IMR-90 (cell line): ENCODE data around the gene ABCB4. TPM values are rescaled to one million over a fixed set of nuclear protein-coding genes. Genes with fewer than 3 reads are reported as not detected.

Experiments used
- ATAC-seq: fragments of 200-7000 bp; cut with Tn5 transposase; 2 replicates; pipeline ENCODE4 v1.9.1; 2020; ENCODE audit warnings: low read depth, mild to moderate bottlenecking, moderate library complexity
- BruUV-seq: library from RNA; stranded (reverse); fragments of 400-500 nt; replicated peaks from 2 replicates; lab custom pipeline; 2021; lab: Mats Ljungman, UMichigan
- CTCF ChIA-PET: fragments of 300-600 bp; formaldehyde crosslinking; extraction: SDS; loops from one replicate; lab custom pipeline; 2021; ENCODE audit warnings: antibody characterized with exemption; lab: Yijun Ruan, JAX
- POLR2A ChIA-PET: fragments of 300-600 bp; sonication (Branson Sonifier 250); formaldehyde crosslinking; loops from one replicate; lab custom pipeline; 2022; ENCODE audit warnings: antibody characterized with exemption; ENCODE audit not compliant: unreplicated experiment; lab: Charles Lee
- DNase-seq: peaks from one replicate; pipeline ENCODE4 v3.0.0; 2013
- H2AFZ ChIP-seq: replicated peaks from 2 replicates; pipeline ENCODE3; 2013; ENCODE audit warnings: low read length, mild to moderate bottlenecking; ENCODE audit not compliant: poor library complexity
- H2AK5ac ChIP-seq: 2 replicates; pipeline ENCODE4 v1.6.1; 2013; ENCODE audit warnings: low read depth, low read length, inconsistent platforms
- H2AK9ac ChIP-seq: replicated peaks from 2 replicates; pipeline ENCODE3; 2013; ENCODE audit warnings: mild to moderate bottlenecking, low read depth, low read length, moderate library complexity; ENCODE audit not compliant: poor library complexity
- H2BK120ac ChIP-seq: 2 replicates; pipeline ENCODE4 v1.6.1; 2013; ENCODE audit warnings: low read depth, low read length, inconsistent platforms
- H2BK15ac ChIP-seq: 3 replicates; pipeline ENCODE4 v1.6.1; 2013; ENCODE audit warnings: low read depth, low read length, inconsistent platforms
- H2BK20ac ChIP-seq: 2 replicates; pipeline ENCODE4 v1.6.1; 2013; ENCODE audit warnings: low read depth, mild to moderate bottlenecking, inconsistent platforms, low read length, moderate library complexity
- H2BK5ac ChIP-seq: 2 replicates; pipeline ENCODE4 v1.6.1; 2013; ENCODE audit warnings: mild to moderate bottlenecking, low read depth, low read length, inconsistent platforms; ENCODE audit not compliant: poor library complexity, severe bottlenecking
- H3K14ac ChIP-seq: replicated peaks from 2 replicates; pipeline ENCODE4 v1.6.1; 2013; ENCODE audit warnings: low read depth, low read length, inconsistent platforms
- H3K18ac ChIP-seq: 2 replicates; pipeline ENCODE4 v1.6.1; 2013; ENCODE audit warnings: low read depth, low read length, control low read depth
- H3K23ac ChIP-seq: 2 replicates; pipeline ENCODE4 v1.6.1; 2013; ENCODE audit warnings: low read depth, low read length, inconsistent platforms
- H3K27ac ChIP-seq: 2 replicates; pipeline ENCODE4 v1.5.1; 2013; ENCODE audit warnings: mild to moderate bottlenecking, control low read depth, low read length; ENCODE audit not compliant: insufficient read depth
- H3K27me3 ChIP-seq: 2 replicates; pipeline ENCODE4 v1.6.1; 2013; ENCODE audit warnings: low read length; ENCODE audit not compliant: control insufficient read depth, insufficient read depth
- H3K36me3 ChIP-seq: 2 replicates; pipeline ENCODE4 v1.6.1; 2013; ENCODE audit warnings: low read length, mixed read lengths; ENCODE audit not compliant: control insufficient read depth, insufficient read depth
- H3K4ac ChIP-seq: 2 replicates; pipeline ENCODE4 v1.6.1; 2013; ENCODE audit warnings: low read depth, low read length, inconsistent platforms
- H3K4me1 ChIP-seq: 2 replicates; pipeline ENCODE4 v1.6.1; 2013; ENCODE audit warnings: low read length, mixed read lengths; ENCODE audit not compliant: control insufficient read depth, insufficient read depth
- H3K4me2 ChIP-seq: 2 replicates; pipeline ENCODE4 v1.6.1; 2013; ENCODE audit warnings: low read depth, mild to moderate bottlenecking, control low read depth, low read length, moderate library complexity
- H3K4me3 ChIP-seq: 2 replicates; pipeline ENCODE4 v1.5.1; 2013; ENCODE audit warnings: low read depth, mild to moderate bottlenecking, control low read depth, low read length, moderate library complexity; ENCODE audit not compliant: insufficient read depth
- H3K56ac ChIP-seq: 2 replicates; pipeline ENCODE4 v1.6.1; 2013; ENCODE audit warnings: low read length, inconsistent platforms; ENCODE audit not compliant: insufficient read depth; ENCODE audit errors: extremely low read depth
- H3K79me1 ChIP-seq, 2 experiments: 2 replicates each; pipeline ENCODE4 v1.6.1; 2013; ENCODE audit warnings: low read length in 2 of 2, inconsistent platforms in 1 of 2, low read depth in 1 of 2
- H3K9ac ChIP-seq: 2 replicates; pipeline ENCODE4 v1.6.1; 2013; ENCODE audit warnings: low read depth, low read length, control low read depth
- H3K9me1 ChIP-seq: 2 replicates; pipeline ENCODE4 v1.6.1; 2013; ENCODE audit warnings: low read length, inconsistent platforms; ENCODE audit not compliant: insufficient read depth
- H3K9me3 ChIP-seq: 2 replicates; pipeline ENCODE4 v1.6.1; 2013; ENCODE audit warnings: low read length; ENCODE audit not compliant: control insufficient read depth, insufficient read depth
- H4K20me1 ChIP-seq: 2 replicates; pipeline ENCODE4 v1.6.1; 2013; ENCODE audit warnings: low read length, inconsistent platforms; ENCODE audit not compliant: insufficient read depth
- H4K5ac ChIP-seq: 2 replicates; pipeline ENCODE4 v1.6.1; 2013; ENCODE audit warnings: mild to moderate bottlenecking, low read depth, low read length, control low read depth
- H4K8ac ChIP-seq, 2 experiments: 2 replicates each; pipeline ENCODE4 v1.6.1; 2013; ENCODE audit warnings: low read depth in 2 of 2, low read length in 2 of 2, control low read depth in 1 of 2, inconsistent platforms in 1 of 2
- H4K91ac ChIP-seq: 2 replicates; pipeline ENCODE4 v1.6.1; 2013; ENCODE audit warnings: low read depth, low read length, inconsistent platforms; ENCODE audit not compliant: insufficient read depth
- BHLHE40 ChIP-seq: fragments of 150-350 bp; IDR thresholded peaks from 2 replicates; pipeline ENCODE4 v1.6.1; 2016; ENCODE audit warnings: mild to moderate bottlenecking, low read depth, low read length
- CEBPB ChIP-seq: IDR thresholded peaks from 2 replicates; pipeline ENCODE4 v1.6.1; 2012; ENCODE audit warnings: low read depth, low read length, improper control_type of control experiment
- CHD1 ChIP-seq: IDR thresholded peaks from 2 replicates; pipeline ENCODE4 v1.6.1; 2012; ENCODE audit warnings: low read depth, low read length, improper control_type of control experiment
- FOS ChIP-seq: fragments of 150-350 bp; IDR thresholded peaks from 2 replicates; pipeline ENCODE4 v1.6.1; 2016; ENCODE audit warnings: low read depth, low read length
- MAFK ChIP-seq: IDR thresholded peaks from 2 replicates; pipeline ENCODE4 v1.6.1; 2012; ENCODE audit warnings: low read depth, low read length, improper control_type of control experiment
- MXI1 ChIP-seq: IDR thresholded peaks from 2 replicates; pipeline ENCODE4 v1.6.1; 2012; ENCODE audit warnings: low read depth, mild to moderate bottlenecking, low read length, moderate library complexity, borderline replicate concordance
- NFE2L2 ChIP-seq: fragments of 150-350 bp; IDR thresholded peaks from 2 replicates; pipeline ENCODE4 v1.6.1; 2016; ENCODE audit warnings: low read depth, mild to moderate bottlenecking, low read length
- POLR2A ChIP-seq: IDR thresholded peaks from 2 replicates; pipeline ENCODE4 v1.6.1; 2012; ENCODE audit warnings: mild to moderate bottlenecking, low read depth, low read length
- RAD21 ChIP-seq: IDR thresholded peaks from 2 replicates; pipeline ENCODE4 v1.6.1; 2012; ENCODE audit warnings: low read length, improper control_type of control experiment
- RFX5 ChIP-seq: IDR thresholded peaks from 2 replicates; pipeline ENCODE4 v1.8.0; 2012; ENCODE audit warnings: low read depth, mild to moderate bottlenecking, low read length, moderate library complexity
- SMC3 ChIP-seq: fragments of 150-350 bp; IDR thresholded peaks from 2 replicates; pipeline ENCODE4 v1.6.1; 2016; ENCODE audit warnings: low read depth, mild to moderate bottlenecking, antibody characterized with exemption, low read length, moderate library complexity
- WGBS, 2 experiments: methylation state at CpG; one replicate each; pipeline versions ENCODE4 v1.1.5 to v1.1.7; 2013; ENCODE audit warnings: missing lambda C conversion rate in 2 of 2; ENCODE audit not compliant: insufficient read length in 1 of 2; ENCODE audit errors: extremely low coverage in 2 of 2; 5-methylcytosine and 5-hydroxymethylcytosine counted together
- dilution Hi-C: fragments of 300-500 bp; cut with HindIII; formaldehyde crosslinking; loops from one replicate; pipeline ENCODE4 v1.14.3; 2018; ENCODE audit warnings: low sequenced_read_pairs; ENCODE audit not compliant: unreplicated experiment
- in situ Hi-C: fragments of 300-500 bp; cut with MboI; formaldehyde crosslinking; loops from 3 replicates; pipeline ENCODE4 v1.14.3; 2019; ENCODE audit warnings: low sequenced_read_pairs, inconsistent platforms, mixed read lengths
- intact Hi-C: fragments of 100-400 bp; cut with micrococcal nuclease; formaldehyde crosslinking; loops from 2 replicates; pipeline ENCODE4 v1.10.0; 2022
- polyA plus RNA-seq, 3 experiments: library from polyadenylated mRNA; depleted of rRNA; stranded (reverse); fragments of >200 nt; gene quantifications; 2 replicates each; pipeline ENCODE4 v1.2.3, GENCODE V29; 2012; ENCODE audit warnings: low replicate concordance in 1 of 3
- total RNA-seq: library from RNA; depleted of rRNA; stranded (reverse); fragments of >200 nt; gene quantifications from 2 replicates; pipeline ENCODE4 v1.2.3, GENCODE V29; 2012
- TF ChIP-seq, protein P1 (sequence below): conservative IDR thresholded peaks from 2 replicates; pipeline ENCODE4 v1.5.1; 2012; ENCODE audit warnings: mild to moderate bottlenecking, low read depth, low read length, improper control_type of control experiment
- TF ChIP-seq, protein P2 (sequence below): fragments of 150-350 bp; IDR thresholded peaks from 2 replicates; pipeline ENCODE4 v1.6.1; 2016; ENCODE audit warnings: low read depth, mild to moderate bottlenecking, low read length, moderate library complexity, borderline replicate concordance
- TF ChIP-seq, protein P3 (sequence below): fragments of 150-350 bp; IDR thresholded peaks from 2 replicates; pipeline ENCODE4 v1.6.1; 2017; ENCODE audit warnings: mild to moderate bottlenecking, antibody characterized with exemption, low read length, low read depth

Gene ABCB4
- total and polyA plus RNA-seq, 2 of the 4 experiments (the other 2 are of a cell fraction): not detected

DNA sequence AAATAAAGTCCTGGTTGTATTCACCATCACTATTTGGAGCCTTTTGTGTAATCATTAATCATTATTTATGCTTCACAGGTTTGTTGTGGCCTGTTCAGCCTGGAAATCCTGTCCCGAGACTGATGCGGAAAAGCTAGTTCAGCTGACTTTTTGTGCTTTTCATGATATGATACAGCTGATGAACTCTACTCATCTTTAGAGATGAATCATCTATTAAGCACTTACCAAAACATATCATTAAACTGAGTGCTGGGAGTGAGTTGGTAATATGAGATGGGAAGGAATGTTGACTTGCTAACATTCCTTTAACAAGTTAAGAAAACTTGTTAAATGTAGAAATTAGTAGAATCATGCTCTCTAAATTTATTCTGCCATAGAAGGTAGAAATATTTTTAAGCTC is 77.0 kb downstream of the ABCB4 start:
- H3K9me1 ChIP-seq: peaks cover 7% of the 10 kb centered on the region
- H2BK20ac ChIP-seq: peak overlapping the region; percentile 72; the same call in 1 of the 2 replicates
- no peak overlapping the region for H2AK9ac ChIP-seq
- peaks cover 4% of the 10 kb centered on the region; the same call in 1 of the 2 replicates for H3K36me3 ChIP-seq
- in situ Hi-C loops: no loop called here
- H2BK15ac ChIP-seq: peak overlapping the region; percentile 73; the same call in 1 of the 3 replicates
- H3K4me3 ChIP-seq: no peak overlapping the region
- H3K9me3 ChIP-seq: peaks cover 2% of the 10 kb centered on the region; the same call in 1 of the 2 replicates
- peak overlapping the region; percentile 74; the same call in 1 of the 2 replicates for H4K91ac ChIP-seq
- H4K20me1 ChIP-seq: no peaks in the 10 kb centered on the region
- H3K4me1 ChIP-seq: peaks cover 9% of the 10 kb centered on the region
- no peak overlapping the region for H3K9ac ChIP-seq
- H3K18ac ChIP-seq: peak overlapping the region; percentile 85; the same call in 1 of the 2 replicates
- H2BK5ac ChIP-seq: peak overlapping the region; percentile 94
- TF ChIP-seq FOS (no peak; the same call in 1 of the 2 replicates), MAFK (no peak), CHD1 (no peak), RAD21 (no peak), CEBPB (no peak), SMC3 (no peak), NFE2L2 (no peak), POLR2A (no peak), RFX5 (no peak), BHLHE40 (no peak), MXI1 (no peak)
- TF ChIP-seq, protein P1, sequence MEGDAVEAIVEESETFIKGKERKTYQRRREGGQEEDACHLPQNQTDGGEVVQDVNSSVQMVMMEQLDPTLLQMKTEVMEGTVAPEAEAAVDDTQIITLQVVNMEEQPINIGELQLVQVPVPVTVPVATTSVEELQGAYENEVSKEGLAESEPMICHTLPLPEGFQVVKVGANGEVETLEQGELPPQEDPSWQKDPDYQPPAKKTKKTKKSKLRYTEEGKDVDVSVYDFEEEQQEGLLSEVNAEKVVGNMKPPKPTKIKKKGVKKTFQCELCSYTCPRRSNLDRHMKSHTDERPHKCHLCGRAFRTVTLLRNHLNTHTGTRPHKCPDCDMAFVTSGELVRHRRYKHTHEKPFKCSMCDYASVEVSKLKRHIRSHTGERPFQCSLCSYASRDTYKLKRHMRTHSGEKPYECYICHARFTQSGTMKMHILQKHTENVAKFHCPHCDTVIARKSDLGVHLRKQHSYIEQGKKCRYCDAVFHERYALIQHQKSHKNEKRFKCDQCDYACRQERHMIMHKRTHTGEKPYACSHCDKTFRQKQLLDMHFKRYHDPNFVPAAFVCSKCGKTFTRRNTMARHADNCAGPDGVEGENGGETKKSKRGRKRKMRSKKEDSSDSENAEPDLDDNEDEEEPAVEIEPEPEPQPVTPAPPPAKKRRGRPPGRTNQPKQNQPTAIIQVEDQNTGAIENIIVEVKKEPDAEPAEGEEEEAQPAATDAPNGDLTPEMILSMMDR: no peak
- TF ChIP-seq, protein P2, sequence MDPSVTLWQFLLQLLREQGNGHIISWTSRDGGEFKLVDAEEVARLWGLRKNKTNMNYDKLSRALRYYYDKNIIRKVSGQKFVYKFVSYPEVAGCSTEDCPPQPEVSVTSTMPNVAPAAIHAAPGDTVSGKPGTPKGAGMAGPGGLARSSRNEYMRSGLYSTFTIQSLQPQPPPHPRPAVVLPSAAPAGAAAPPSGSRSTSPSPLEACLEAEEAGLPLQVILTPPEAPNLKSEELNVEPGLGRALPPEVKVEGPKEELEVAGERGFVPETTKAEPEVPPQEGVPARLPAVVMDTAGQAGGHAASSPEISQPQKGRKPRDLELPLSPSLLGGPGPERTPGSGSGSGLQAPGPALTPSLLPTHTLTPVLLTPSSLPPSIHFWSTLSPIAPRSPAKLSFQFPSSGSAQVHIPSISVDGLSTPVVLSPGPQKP: no peak
- TF ChIP-seq, protein P3, sequence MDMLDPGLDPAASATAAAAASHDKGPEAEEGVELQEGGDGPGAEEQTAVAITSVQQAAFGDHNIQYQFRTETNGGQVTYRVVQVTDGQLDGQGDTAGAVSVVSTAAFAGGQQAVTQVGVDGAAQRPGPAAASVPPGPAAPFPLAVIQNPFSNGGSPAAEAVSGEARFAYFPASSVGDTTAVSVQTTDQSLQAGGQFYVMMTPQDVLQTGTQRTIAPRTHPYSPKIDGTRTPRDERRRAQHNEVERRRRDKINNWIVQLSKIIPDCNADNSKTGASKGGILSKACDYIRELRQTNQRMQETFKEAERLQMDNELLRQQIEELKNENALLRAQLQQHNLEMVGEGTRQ: no peak
- H3K79me1 ChIP-seq: no peaks in the 10 kb centered on the region
- peak; percentile 79 for DNase-seq
- peak overlapping the region; percentile 68; the same call in 1 of the 2 replicates for H2BK120ac ChIP-seq
- peak overlapping the region; percentile 61; the same call in 1 of the 2 replicates for H3K56ac ChIP-seq
- dilution Hi-C loops: no loop called here
- peak overlapping the region; percentile 27; the same call in 1 of the 2 replicates for H4K5ac ChIP-seq
- no peak overlapping the region for H3K23ac ChIP-seq
- peak overlapping the region; percentile 46; the same call in 1 of the 2 replicates for H3K27ac ChIP-seq
- BruUV-seq: no TSS peak
- 0 out of 2 replicates have a peak overlapping the region, but pooled peaks have one; percentile 46 for H3K14ac ChIP-seq
- H4K8ac ChIP-seq: peak overlapping the region in 1 of 2 experiments; percentile 70; a peak in 1 of 4 replicates
- H3K4ac ChIP-seq: no peak overlapping the region
- ChIA-PET POLR2A (no interaction called here), CTCF (interaction anchor here (0.8 kb wide), 1 partner anchor 18 kb away, joined by 3 read pairs; no protein-coding TSS in a partner anchor)
- H3K27me3 ChIP-seq: no peaks in the 10 kb centered on the region
- peak overlapping the region; percentile 69 for H3K4me2 ChIP-seq
- intact Hi-C loops: loop anchor here (1.0 to 5.0 kb wide), 2 partner anchors 51 to 81 kb away; partner anchors contain the start of gene CROT
- no peak overlapping the region for H2AFZ ChIP-seq
- H2AK5ac ChIP-seq: no peak overlapping the region
- no CpG with 5 or more reads among the region's 2 CpGs for WGBS, 2 experiments
- peak; percentile 86 for ATAC-seq
